WTC11 (cell line): ENCODE data around the gene SEMA5B. TPM values are rescaled to one million over a fixed set of nuclear protein-coding genes. Genes with fewer than 3 reads are reported as not detected.

Experiments used
- ATAC-seq: fragments of 200-7000 bp; cut with Tn5 transposase; 2 replicates; pipeline ENCODE4 v1.10.0; 2021; ENCODE audit warnings: mild to moderate bottlenecking, moderate library complexity
- CTCF ChIA-PET: fragments of 300-600 bp; sonication (Branson Sonifier 250); formaldehyde crosslinking; loops from one replicate; lab custom pipeline; 2021; ENCODE audit warnings: antibody characterized with exemption; lab: Charles Lee
- POLR2A ChIA-PET: fragments of 350-600 bp; sonication (Branson Sonifier 250); formaldehyde crosslinking; loops from one replicate; lab custom pipeline; 2021; ENCODE audit warnings: antibody characterized with exemption; lab: Charles Lee
- DNase-seq: peaks from one replicate; pipeline ENCODE4 v3.0.0; 2021; ENCODE audit warnings: low spot score
- H3K27ac Mint-ChIP-seq: 2 replicates; pipeline ENCODE4 v1.8.0; 2021; ENCODE audit warnings: mixed read lengths
- H3K27me3 Mint-ChIP-seq: 2 replicates; pipeline ENCODE4 v1.8.0; 2021; ENCODE audit warnings: low read depth, mild to moderate bottlenecking, moderate library complexity, mixed read lengths
- H3K36me3 Mint-ChIP-seq: 2 replicates; pipeline ENCODE4 v1.8.0; 2021; ENCODE audit warnings: mixed read lengths
- H3K4me1 Mint-ChIP-seq: 2 replicates; pipeline ENCODE4 v1.8.0; 2022; ENCODE audit warnings: mixed read lengths
- H3K4me3 Mint-ChIP-seq: 2 replicates; pipeline ENCODE4 v1.8.0; 2021; ENCODE audit warnings: mild to moderate bottlenecking, moderate library complexity, mixed read lengths
- H3K9me3 Mint-ChIP-seq: 2 replicates; pipeline ENCODE4 v1.8.0; 2021; ENCODE audit warnings: mixed read lengths
- CREB1 ChIP-seq: sonication (generic); formaldehyde crosslinking; IDR thresholded peaks from 2 replicates; pipeline ENCODE4 v1.8.0; 2023; ENCODE audit warnings: mild to moderate bottlenecking, missing genetic modification reagents
- ELF4 ChIP-seq: sonication (generic); formaldehyde crosslinking; IDR thresholded peaks from 2 replicates; pipeline ENCODE4 v1.8.1; 2022; ENCODE audit warnings: low read depth, mild to moderate bottlenecking, moderate library complexity, missing genetic modification reagents
- ETV6 ChIP-seq: sonication (generic); formaldehyde crosslinking; IDR thresholded peaks from 2 replicates; pipeline ENCODE4 v1.8.1; 2022; ENCODE audit warnings: mild to moderate bottlenecking, missing genetic modification reagents
- FOXJ3 ChIP-seq: sonication (generic); formaldehyde crosslinking; IDR thresholded peaks from 2 replicates; pipeline ENCODE4 v1.9.0; 2021; ENCODE audit warnings: missing genetic modification reagents, mild to moderate bottlenecking, borderline replicate concordance
- HMGA2 ChIP-seq: fragments of 250-450 bp; sonication (Bioruptor Pico); IDR thresholded peaks from 2 replicates; pipeline ENCODE4 v1.4.0; 2021; ENCODE audit warnings: mild to moderate bottlenecking, moderate library complexity
- IRF2 ChIP-seq: sonication (generic); formaldehyde crosslinking; IDR thresholded peaks from 2 replicates; pipeline ENCODE4 v1.8.0; 2022; ENCODE audit warnings: low read depth, missing genetic modification reagents, borderline replicate concordance
- JUN ChIP-seq: sonication (generic); formaldehyde crosslinking; IDR thresholded peaks from 2 replicates; pipeline ENCODE4 v1.8.0; 2023; ENCODE audit warnings: mild to moderate bottlenecking, missing genetic modification reagents
- NFYB ChIP-seq: sonication (generic); formaldehyde crosslinking; conservative IDR thresholded peaks from 2 replicates; pipeline ENCODE4 v1.8.0; 2022; ENCODE audit warnings: low read depth, missing genetic modification reagents
- NR2C2 ChIP-seq: sonication (generic); formaldehyde crosslinking; IDR thresholded peaks from 2 replicates; pipeline ENCODE4 v1.8.0; 2022; ENCODE audit warnings: mild to moderate bottlenecking, missing genetic modification reagents
- OVOL2 ChIP-seq: fragments of 250-450 bp; sonication (Bioruptor Pico); IDR thresholded peaks from 2 replicates; pipeline ENCODE4 v1.9.0; 2021; ENCODE audit warnings: mild to moderate bottlenecking, borderline replicate concordance
- PRRX2 ChIP-seq: fragments of 250-450 bp; sonication (Bioruptor Pico); IDR thresholded peaks from 2 replicates; pipeline ENCODE4 v1.8.0; 2021; ENCODE audit warnings: mild to moderate bottlenecking
- RELA ChIP-seq: sonication (generic); formaldehyde crosslinking; IDR thresholded peaks from 2 replicates; pipeline ENCODE4 v1.8.1; 2022; ENCODE audit warnings: missing genetic modification reagents, mild to moderate bottlenecking, borderline replicate concordance
- SOX15 ChIP-seq: fragments of 250-450 bp; sonication (Bioruptor Pico); IDR thresholded peaks from 2 replicates; pipeline ENCODE4 v1.9.0; 2021; ENCODE audit warnings: mild to moderate bottlenecking
- SP1 ChIP-seq: sonication (generic); formaldehyde crosslinking; conservative IDR thresholded peaks from 2 replicates; pipeline ENCODE4 v1.8.1; 2022; ENCODE audit warnings: missing genetic modification reagents
- TP53 ChIP-seq: sonication (generic); formaldehyde crosslinking; IDR thresholded peaks from 2 replicates; pipeline ENCODE4 v1.8.1; 2023; ENCODE audit warnings: mild to moderate bottlenecking, missing genetic modification reagents
- ZNF232 ChIP-seq: sonication (generic); formaldehyde crosslinking; IDR thresholded peaks from 2 replicates; pipeline ENCODE4 v1.8.0; 2022; ENCODE audit warnings: mild to moderate bottlenecking, missing genetic modification reagents
- ZNF416 ChIP-seq: fragments of 250-450 bp; sonication (Bioruptor Pico); IDR thresholded peaks from 2 replicates; pipeline ENCODE4 v1.9.0; 2021; ENCODE audit warnings: mild to moderate bottlenecking, inconsistent platforms
- total RNA-seq: library from RNA; stranded (reverse); gene quantifications from 3 replicates; pipeline ENCODE4 v1.2.3, GENCODE V29; 2021
- TF ChIP-seq, protein P1 (sequence below): sonication (generic); formaldehyde crosslinking; IDR thresholded peaks from 2 replicates; pipeline ENCODE4 v1.8.0; 2022; ENCODE audit warnings: mild to moderate bottlenecking, missing genetic modification reagents
- TF ChIP-seq, protein P2 (sequence below): sonication (generic); formaldehyde crosslinking; IDR thresholded peaks from 2 replicates; pipeline ENCODE4 v1.8.1; 2023; ENCODE audit warnings: mild to moderate bottlenecking, missing genetic modification reagents
- TF ChIP-seq, protein P3 (sequence below): sonication (generic); formaldehyde crosslinking; IDR thresholded peaks from 2 replicates; pipeline ENCODE4 v1.8.1; 2022; ENCODE audit warnings: missing genetic modification reagents, borderline replicate concordance
- TF ChIP-seq, protein P4 (sequence below): sonication (generic); formaldehyde crosslinking; conservative IDR thresholded peaks from 2 replicates; pipeline ENCODE4 v1.8.1; 2023; ENCODE audit warnings: mild to moderate bottlenecking, low read depth, missing genetic modification reagents, moderate library complexity
- TF ChIP-seq, protein P5 (sequence below): fragments of 250-450 bp; sonication (Bioruptor Pico); IDR thresholded peaks from 2 replicates; pipeline ENCODE4 v2.1.2; 2022; ENCODE audit warnings: mild to moderate bottlenecking, moderate library complexity
- TF ChIP-seq, protein P6 (sequence below): sonication (generic); formaldehyde crosslinking; IDR thresholded peaks from 2 replicates; pipeline ENCODE4 v1.8.0; 2022; ENCODE audit warnings: missing genetic modification reagents

The SEMA5B gene
- total RNA-seq, 1 experiment from 2014 or later, result 20.7 TPM

DNA sequence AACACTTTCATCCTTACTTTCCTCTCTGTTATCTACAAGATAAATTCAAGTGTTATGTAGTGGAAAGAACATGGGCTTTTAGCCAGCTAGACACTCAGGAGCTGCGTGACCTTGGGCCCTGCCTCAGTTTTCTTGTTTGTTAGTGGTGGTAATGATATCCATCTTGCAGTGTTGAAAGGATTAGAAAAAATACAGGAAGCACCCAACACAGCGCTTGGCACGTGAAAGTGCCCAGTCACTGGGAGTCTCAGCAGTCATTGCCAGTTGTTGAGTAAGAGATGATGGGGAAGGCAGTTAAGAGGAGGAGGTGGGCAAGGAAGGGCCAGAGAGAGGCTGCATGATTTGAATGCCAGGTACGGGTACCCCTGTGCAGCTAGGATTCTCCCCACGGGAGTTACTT is 44.6 kb upstream of the SEMA5B start (continued):
- TF ChIP-seq, protein P1, sequence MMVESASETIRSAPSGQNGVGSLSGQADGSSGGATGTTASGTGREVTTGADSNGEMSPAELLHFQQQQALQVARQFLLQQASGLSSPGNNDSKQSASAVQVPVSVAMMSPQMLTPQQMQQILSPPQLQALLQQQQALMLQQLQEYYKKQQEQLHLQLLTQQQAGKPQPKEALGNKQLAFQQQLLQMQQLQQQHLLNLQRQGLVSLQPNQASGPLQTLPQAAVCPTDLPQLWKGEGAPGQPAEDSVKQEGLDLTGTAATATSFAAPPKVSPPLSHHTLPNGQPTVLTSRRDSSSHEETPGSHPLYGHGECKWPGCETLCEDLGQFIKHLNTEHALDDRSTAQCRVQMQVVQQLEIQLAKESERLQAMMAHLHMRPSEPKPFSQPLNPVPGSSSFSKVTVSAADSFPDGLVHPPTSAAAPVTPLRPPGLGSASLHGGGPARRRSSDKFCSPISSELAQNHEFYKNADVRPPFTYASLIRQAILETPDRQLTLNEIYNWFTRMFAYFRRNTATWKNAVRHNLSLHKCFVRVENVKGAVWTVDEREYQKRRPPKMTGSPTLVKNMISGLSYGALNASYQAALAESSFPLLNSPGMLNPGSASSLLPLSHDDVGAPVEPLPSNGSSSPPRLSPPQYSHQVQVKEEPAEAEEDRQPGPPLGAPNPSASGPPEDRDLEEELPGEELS, result no peak
- TF ChIP-seq IRF2 (CRISPR knock-in tag) (no peak), ELF4 (CRISPR knock-in tag) (no peak), OVOL2 (CRISPR knock-in tag) (no peak), TP53 (CRISPR knock-in tag) (no peak), FOXJ3 (no peak), CREB1 (CRISPR knock-in tag) (no peak)
- TF ChIP-seq, protein P2, sequence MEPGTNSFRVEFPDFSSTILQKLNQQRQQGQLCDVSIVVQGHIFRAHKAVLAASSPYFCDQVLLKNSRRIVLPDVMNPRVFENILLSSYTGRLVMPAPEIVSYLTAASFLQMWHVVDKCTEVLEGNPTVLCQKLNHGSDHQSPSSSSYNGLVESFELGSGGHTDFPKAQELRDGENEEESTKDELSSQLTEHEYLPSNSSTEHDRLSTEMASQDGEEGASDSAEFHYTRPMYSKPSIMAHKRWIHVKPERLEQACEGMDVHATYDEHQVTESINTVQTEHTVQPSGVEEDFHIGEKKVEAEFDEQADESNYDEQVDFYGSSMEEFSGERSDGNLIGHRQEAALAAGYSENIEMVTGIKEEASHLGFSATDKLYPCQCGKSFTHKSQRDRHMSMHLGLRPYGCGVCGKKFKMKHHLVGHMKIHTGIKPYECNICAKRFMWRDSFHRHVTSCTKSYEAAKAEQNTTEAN (CRISPR knock-in tag), result no peak

DNA sequence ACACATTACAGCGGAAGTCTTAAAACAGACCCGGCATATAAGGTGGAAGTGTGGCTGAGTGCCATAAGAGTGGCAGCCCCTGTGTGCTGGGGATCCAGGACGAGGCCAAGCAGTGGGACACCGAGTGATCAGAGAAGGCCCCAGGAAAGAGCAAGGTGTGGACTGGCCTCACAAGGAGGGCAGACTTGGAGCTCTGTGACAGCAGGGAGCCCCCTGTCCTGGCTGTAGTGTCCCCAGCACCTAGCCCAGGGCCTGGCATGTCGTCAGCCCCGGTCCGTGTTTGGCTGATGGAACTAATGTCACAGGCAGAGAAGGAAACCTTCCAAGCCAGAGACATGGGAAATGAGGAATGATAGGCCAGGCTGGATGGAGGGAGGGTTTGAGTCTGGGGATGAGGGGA is 44.0 kb upstream of the SEMA5B start:
- Mint-ChIP-seq H3K36me3 (no peaks in the 10 kb centered on the region), H3K9me3 (no peaks in the 10 kb centered on the region), H3K27ac (peak overlapping the region; percentile 20; the same call in 1 of the 2 replicates), H3K4me1 (peaks cover 47% of the 10 kb centered on the region), H3K27me3 (peaks cover 3% of the 10 kb centered on the region), H3K4me3 (no peak overlapping the region)
- no peak for ATAC-seq
- TF ChIP-seq, protein P3, sequence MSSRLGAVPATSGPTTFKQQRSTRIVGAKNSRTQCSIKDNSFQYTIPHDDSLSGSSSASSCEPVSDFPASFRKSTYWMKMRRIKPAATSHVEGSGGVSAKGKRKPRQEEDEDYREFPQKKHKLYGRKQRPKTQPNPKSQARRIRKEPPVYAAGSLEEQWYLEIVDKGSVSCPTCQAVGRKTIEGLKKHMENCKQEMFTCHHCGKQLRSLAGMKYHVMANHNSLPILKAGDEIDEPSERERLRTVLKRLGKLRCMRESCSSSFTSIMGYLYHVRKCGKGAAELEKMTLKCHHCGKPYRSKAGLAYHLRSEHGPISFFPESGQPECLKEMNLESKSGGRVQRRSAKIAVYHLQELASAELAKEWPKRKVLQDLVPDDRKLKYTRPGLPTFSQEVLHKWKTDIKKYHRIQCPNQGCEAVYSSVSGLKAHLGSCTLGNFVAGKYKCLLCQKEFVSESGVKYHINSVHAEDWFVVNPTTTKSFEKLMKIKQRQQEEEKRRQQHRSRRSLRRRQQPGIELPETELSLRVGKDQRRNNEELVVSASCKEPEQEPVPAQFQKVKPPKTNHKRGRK (CRISPR knock-in tag), result no peak
- TF ChIP-seq PRRX2 (CRISPR knock-in tag) (no peak), ETV6 (CRISPR knock-in tag) (no peak), SOX15 (CRISPR knock-in tag) (no peak), SP1 (no peak), RELA (CRISPR knock-in tag) (no peak), NFYB (no peak), ZNF416 (CRISPR knock-in tag) (no peak), JUN (CRISPR knock-in tag) (no peak), HMGA2 (CRISPR knock-in tag) (no peak), ZNF232 (CRISPR knock-in tag) (no peak), NR2C2 (CRISPR knock-in tag) (no peak)
- TF ChIP-seq, protein P4, sequence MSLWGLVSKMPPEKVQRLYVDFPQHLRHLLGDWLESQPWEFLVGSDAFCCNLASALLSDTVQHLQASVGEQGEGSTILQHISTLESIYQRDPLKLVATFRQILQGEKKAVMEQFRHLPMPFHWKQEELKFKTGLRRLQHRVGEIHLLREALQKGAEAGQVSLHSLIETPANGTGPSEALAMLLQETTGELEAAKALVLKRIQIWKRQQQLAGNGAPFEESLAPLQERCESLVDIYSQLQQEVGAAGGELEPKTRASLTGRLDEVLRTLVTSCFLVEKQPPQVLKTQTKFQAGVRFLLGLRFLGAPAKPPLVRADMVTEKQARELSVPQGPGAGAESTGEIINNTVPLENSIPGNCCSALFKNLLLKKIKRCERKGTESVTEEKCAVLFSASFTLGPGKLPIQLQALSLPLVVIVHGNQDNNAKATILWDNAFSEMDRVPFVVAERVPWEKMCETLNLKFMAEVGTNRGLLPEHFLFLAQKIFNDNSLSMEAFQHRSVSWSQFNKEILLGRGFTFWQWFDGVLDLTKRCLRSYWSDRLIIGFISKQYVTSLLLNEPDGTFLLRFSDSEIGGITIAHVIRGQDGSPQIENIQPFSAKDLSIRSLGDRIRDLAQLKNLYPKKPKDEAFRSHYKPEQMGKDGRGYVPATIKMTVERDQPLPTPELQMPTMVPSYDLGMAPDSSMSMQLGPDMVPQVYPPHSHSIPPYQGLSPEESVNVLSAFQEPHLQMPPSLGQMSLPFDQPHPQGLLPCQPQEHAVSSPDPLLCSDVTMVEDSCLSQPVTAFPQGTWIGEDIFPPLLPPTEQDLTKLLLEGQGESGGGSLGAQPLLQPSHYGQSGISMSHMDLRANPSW, result no peak
- TF ChIP-seq, protein P5, sequence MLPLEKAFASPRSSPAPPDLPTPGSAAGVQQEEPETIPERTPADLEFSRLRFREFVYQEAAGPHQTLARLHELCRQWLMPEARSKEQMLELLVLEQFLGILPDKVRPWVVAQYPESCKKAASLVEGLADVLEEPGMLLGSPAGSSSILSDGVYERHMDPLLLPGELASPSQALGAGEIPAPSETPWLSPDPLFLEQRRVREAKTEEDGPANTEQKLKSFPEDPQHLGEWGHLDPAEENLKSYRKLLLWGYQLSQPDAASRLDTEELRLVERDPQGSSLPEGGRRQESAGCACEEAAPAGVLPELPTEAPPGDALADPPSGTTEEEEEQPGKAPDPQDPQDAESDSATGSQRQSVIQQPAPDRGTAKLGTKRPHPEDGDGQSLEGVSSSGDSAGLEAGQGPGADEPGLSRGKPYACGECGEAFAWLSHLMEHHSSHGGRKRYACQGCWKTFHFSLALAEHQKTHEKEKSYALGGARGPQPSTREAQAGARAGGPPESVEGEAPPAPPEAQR (CRISPR knock-in tag), result no peak
- TF ChIP-seq, protein P6, sequence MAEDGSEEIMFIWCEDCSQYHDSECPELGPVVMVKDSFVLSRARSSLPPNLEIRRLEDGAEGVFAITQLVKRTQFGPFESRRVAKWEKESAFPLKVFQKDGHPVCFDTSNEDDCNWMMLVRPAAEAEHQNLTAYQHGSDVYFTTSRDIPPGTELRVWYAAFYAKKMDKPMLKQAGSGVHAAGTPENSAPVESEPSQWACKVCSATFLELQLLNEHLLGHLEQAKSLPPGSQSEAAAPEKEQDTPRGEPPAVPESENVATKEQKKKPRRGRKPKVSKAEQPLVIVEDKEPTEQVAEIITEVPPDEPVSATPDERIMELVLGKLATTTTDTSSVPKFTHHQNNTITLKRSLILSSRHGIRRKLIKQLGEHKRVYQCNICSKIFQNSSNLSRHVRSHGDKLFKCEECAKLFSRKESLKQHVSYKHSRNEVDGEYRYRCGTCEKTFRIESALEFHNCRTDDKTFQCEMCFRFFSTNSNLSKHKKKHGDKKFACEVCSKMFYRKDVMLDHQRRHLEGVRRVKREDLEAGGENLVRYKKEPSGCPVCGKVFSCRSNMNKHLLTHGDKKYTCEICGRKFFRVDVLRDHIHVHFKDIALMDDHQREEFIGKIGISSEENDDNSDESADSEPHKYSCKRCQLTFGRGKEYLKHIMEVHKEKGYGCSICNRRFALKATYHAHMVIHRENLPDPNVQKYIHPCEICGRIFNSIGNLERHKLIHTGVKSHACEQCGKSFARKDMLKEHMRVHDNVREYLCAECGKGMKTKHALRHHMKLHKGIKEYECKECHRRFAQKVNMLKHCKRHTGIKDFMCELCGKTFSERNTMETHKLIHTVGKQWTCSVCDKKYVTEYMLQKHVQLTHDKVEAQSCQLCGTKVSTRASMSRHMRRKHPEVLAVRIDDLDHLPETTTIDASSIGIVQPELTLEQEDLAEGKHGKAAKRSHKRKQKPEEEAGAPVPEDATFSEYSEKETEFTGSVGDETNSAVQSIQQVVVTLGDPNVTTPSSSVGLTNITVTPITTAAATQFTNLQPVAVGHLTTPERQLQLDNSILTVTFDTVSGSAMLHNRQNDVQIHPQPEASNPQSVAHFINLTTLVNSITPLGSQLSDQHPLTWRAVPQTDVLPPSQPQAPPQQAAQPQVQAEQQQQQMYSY (CRISPR knock-in tag), result no peak
- ChIA-PET CTCF (interaction anchor here (0.7 to 1.9 kb wide), 14 partner anchors 9 to 131 kb away, joined by 3 to 14 read pairs (median 4); partner anchors contain the start of gene SEMA5B), POLR2A (no interaction called here)
- DNase-seq, result no peak
